Tibial nerve (tissue), 4 donors: ENCODE results near the gene KLRB1. TPM values are rescaled to one million over a fixed set of nuclear protein-coding genes. Genes with fewer than 3 reads are reported as not detected.

Experiments
- small RNA-seq: library from RNA; depleted of rRNA; stranded (forward); fragments of <200 nt; gene quantifications from one replicate; pipeline ENCODE3, GENCODE V24; 2016
- total RNA-seq, 4 donors: library from RNA; depleted of rRNA; stranded (reverse); fragments of >200 nt; gene quantifications; one replicate each; pipeline ENCODE4 v1.1.0, GENCODE V29; 2016

KLRB1 gene
- total RNA-seq, 4 donors from 2014 or later, result 0.59 to 0.84 TPM; not detected in 2

Small RNA genes lying within 50 kb of the gene (small RNA-seq; reads per million reads assigned to genes)
- gene AC010186.4 (not detected), gene RNU6-700P (not detected)

Other genes with a start within 250 kb of the KLRB1 start
- gene CLEC2D, start 61.8 kb upstream of the KLRB1 start, total RNA-seq, result 10 to 100 TPM in 3 of 4 donors, 1 to 10 TPM in 1; 9.6 to 19.0 (median 13.2) TPM
- not detected for gene CLECL1, start 125.2 kb upstream of the KLRB1 start, total RNA-seq
- gene CD69, start 153.0 kb upstream of the KLRB1 start, total RNA-seq, result 10 to 100 TPM in 1 of 4 donors, 1 to 10 TPM in 3; 4.2 to 13.5 (median 7.4) TPM
- 1 to 10 TPM in 1 of 4 donors, under 1 TPM in 1, not detected in 2; 0.78 to 1.7 TPM for gene KLRF1, start 219.6 kb upstream of the KLRB1 start, total RNA-seq